Activated T-helper 2 cell treated with anti-CD3 and anti-CD28 coated beads, Interferon-gamma antibody, Interleukin-2, Interleukin-4, amounts not matched to agents 10 μg/mL and 5 μg/mL and 100 μg/mL, durations not matched to agents 14 hours and 24 hours and 36 hours (primary cell): ENCODE measurements around the gene DNAJC6. TPM values are rescaled to one million over a fixed set of nuclear protein-coding genes. Genes with fewer than 3 reads are reported as not detected.

Experiments
- DNase-seq: peaks from one replicate; pipeline ENCODE4 v3.0.0; 2021; ENCODE audit warnings: low spot score
- H3K27ac Mint-ChIP-seq: one replicate; pipeline ENCODE4 v1.8.0; 2021; ENCODE audit warnings: mixed read lengths
- H3K27me3 Mint-ChIP-seq: one replicate; pipeline ENCODE4 v1.8.0; 2021; ENCODE audit warnings: low read depth, mixed read lengths
- H3K36me3 Mint-ChIP-seq: one replicate; pipeline ENCODE4 v1.8.0; 2021; ENCODE audit warnings: low read depth, mixed read lengths
- H3K4me1 Mint-ChIP-seq: one replicate; pipeline ENCODE4 v1.8.0; 2021; ENCODE audit warnings: low read depth, mixed read lengths
- H3K4me3 Mint-ChIP-seq: one replicate; pipeline ENCODE4 v1.8.0; 2021; ENCODE audit warnings: low read depth, mild to moderate bottlenecking, moderate library complexity, mixed read lengths
- H3K9me3 Mint-ChIP-seq: one replicate; pipeline ENCODE4 v1.8.0; 2021; ENCODE audit warnings: mixed read lengths
- intact Hi-C: fragments of 100-400 bp; cut with micrococcal nuclease; formaldehyde crosslinking; loops from one replicate; pipeline ENCODE4 v1.15.1; 2023
- total RNA-seq: library from RNA; stranded (reverse); gene quantifications from 2 replicates; pipeline ENCODE4 v1.2.3, GENCODE V29; 2022

The DNAJC6 gene
- total RNA-seq, 1 donor from 2014 or later: 1.9 TPM

DNA sequence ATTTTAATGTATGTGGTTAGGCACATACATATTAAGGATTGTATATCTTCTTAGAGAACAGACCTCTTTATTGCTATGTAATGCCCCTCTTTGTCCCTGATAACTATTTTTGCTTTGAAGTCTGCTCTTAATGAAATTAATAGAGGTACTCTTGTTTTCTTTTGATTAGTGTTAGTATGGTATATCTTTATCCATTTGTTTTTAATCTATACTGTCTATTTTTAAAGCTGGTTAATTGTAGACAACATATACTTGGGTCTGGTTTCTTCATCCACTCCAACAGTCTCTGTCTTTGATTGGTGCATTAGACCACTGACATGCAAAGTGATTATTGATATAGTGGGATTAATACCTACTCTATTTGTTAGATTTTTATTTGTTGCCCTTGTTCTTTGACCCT lies 147.1 kb downstream of the DNAJC6 start:
- Mint-ChIP-seq H3K9me3 (no peaks in the 10 kb centered on the region), H3K4me3 (no peak overlapping the region), H3K27ac (no peak overlapping the region), H3K27me3 (no peaks in the 10 kb centered on the region), H3K36me3 (no peaks in the 10 kb centered on the region), H3K4me1 (peaks cover 12% of the 10 kb centered on the region)
- intact Hi-C loops: no loop called here
- no peak for DNase-seq

DNA sequence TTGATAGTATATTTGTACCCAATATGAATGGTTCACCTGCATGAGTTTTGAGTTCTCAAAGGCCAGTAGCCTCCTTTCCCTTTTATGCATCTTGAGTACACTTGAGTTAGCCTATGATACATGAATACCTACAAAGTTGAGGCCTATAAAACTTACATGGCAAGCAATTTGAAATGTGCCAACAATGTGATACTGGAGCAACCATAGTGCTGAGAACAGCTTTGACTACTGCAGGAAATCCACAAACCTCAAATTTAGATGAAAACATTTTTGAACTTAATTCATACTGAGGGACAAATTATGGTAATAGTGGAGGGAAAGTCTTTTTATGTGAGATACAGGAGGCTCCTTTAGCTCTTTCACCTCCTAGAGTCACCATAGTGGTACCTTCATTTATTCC lies 148.5 kb downstream of the DNAJC6 start:
- Mint-ChIP-seq H3K9me3 (no peaks in the 10 kb centered on the region), H3K4me1 (peaks cover 12% of the 10 kb centered on the region), H3K27me3 (no peaks in the 10 kb centered on the region), H3K27ac (no peak overlapping the region), H3K4me3 (no peak overlapping the region), H3K36me3 (no peaks in the 10 kb centered on the region)
- DNase-seq: no peak
- intact Hi-C loops: loop anchor here (2.0 kb wide), 1 partner anchor 227 kb away; no protein-coding TSS in a partner anchor

DNA sequence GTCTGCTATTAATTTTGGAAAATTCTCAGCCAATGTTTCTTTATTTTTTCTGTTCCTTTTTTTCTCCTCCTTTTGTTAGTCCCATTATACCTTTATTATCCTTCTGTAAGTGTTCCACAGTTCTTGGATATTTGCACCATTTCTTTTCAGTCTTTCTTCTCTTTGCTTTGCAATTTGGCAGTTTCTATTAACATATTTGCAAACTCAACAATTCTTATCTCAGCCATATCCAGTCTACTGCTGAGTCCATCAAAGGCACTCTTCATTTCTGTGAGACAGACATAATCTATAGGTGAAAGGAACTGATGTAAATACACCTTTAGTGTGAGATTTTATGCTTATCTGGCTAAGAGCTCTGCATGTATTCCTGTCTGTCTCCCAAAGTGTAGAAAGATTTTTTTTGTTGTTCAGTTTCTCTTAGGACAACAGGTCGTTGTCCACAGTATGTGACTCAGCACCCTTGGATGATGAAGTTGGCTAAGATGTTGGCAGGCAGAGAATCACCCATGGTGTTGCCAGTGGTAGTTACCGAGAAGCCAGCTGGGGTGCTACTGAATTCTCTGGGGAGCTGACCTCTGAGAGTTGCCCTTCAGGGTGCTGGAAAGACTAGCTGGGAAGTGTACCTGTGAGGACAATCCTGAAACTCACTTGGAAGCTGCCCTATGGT lies 149.5 kb downstream of the DNAJC6 start:
- no peak overlapping the region for H3K27ac Mint-ChIP-seq
- peaks cover 3% of the 10 kb centered on the region for H3K27me3 Mint-ChIP-seq
- no peak overlapping the region for H3K4me3 Mint-ChIP-seq
- intact Hi-C loops: loop anchor here (1.0 to 2.0 kb wide), 2 partner anchors 223 to 228 kb away; no protein-coding TSS in a partner anchor
- H3K4me1 Mint-ChIP-seq: peaks cover 12% of the 10 kb centered on the region
- no peak for DNase-seq
- no peaks in the 10 kb centered on the region for H3K36me3 Mint-ChIP-seq
- peaks cover 8% of the 10 kb centered on the region for H3K9me3 Mint-ChIP-seq

DNA sequence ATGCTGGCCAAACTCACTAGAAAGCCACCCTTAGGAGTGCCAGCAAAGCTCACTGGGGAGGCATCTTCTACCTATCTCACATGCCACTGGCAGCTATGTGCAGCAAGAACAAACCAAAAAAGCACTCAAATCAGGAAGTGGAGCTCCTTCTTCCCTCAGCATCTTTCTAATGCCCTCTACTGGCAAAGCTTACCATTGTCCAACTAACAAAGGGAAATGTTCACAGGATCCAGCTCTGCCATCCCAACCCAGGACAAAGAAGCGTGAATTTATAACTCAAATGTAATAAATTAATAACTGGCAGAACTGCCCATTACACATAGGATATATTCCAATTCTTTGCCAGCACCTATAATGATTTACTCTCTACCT lies 150.0 kb downstream of the DNAJC6 start:
- no peak for DNase-seq
- H3K36me3 Mint-ChIP-seq: no peaks in the 10 kb centered on the region
- peaks cover 8% of the 10 kb centered on the region for H3K9me3 Mint-ChIP-seq
- no peak overlapping the region for H3K27ac Mint-ChIP-seq
- H3K4me1 Mint-ChIP-seq: peaks cover 12% of the 10 kb centered on the region
- H3K4me3 Mint-ChIP-seq: no peak overlapping the region
- intact Hi-C loops: loop anchor here (1.0 to 2.0 kb wide), 2 partner anchors 223 to 229 kb away; no protein-coding TSS in a partner anchor
- H3K27me3 Mint-ChIP-seq: peaks cover 3% of the 10 kb centered on the region

Other genes with a start within 250 kb of the DNAJC6 start
- 108 and 109 TPM in 2 replicates for gene AK4, start 161.3 kb upstream of the DNAJC6 start, total RNA-seq
- gene LEPR, start 111.1 kb downstream of the DNAJC6 start, total RNA-seq: 2.0 and 2.4 TPM in 2 replicates
- 20.9 and 22.6 TPM in 2 replicates for gene LEPROT, start 111.1 kb downstream of the DNAJC6 start, total RNA-seq